Retinal pigment epithelial cell (primary cell): ENCODE measurements around the gene FILIP1.

Experiments used
- DNase-seq: peaks from one replicate; pipeline ENCODE4 v3.0.0-alpha.2; 2010; ENCODE audit warnings: low read depth
- H3K4me3 ChIP-seq: 2 replicates; pipeline ENCODE4 v1.5.1; 2011; ENCODE audit warnings: mild to moderate bottlenecking, low read length, control low read depth, moderate library complexity
- TF ChIP-seq, protein P1 (sequence below): conservative IDR thresholded peaks from 2 replicates; pipeline ENCODE4 v1.5.1; 2011; ENCODE audit warnings: low read depth, low read length, control low read depth, inconsistent platforms

FILIP1 gene

DNA sequence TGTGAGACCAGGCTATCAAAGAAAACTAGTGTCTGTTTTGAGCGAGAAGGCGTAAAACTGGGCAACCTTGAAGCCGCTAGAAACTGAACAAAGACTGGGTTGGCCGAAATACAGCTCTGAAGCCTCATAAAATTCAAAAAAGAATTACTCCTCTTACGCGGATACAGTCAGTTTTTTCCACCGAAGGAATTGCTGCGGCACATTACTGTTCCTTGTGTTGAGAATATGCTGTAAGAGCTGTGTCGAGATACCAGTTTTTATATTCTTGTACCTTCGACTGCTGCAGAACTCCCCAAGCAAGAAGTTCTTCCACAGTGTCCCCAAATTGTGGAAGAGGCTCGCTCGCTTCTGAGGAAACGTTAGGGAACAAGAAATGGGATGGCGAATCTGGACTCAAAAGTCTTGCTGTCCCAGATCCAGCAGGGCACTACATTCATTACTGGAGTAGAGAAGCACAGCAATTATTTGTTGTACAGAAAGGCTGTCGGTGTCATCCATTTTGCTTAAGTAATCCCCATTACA is 249.5 kb downstream of the FILIP1 start:
- TF ChIP-seq, protein P1, sequence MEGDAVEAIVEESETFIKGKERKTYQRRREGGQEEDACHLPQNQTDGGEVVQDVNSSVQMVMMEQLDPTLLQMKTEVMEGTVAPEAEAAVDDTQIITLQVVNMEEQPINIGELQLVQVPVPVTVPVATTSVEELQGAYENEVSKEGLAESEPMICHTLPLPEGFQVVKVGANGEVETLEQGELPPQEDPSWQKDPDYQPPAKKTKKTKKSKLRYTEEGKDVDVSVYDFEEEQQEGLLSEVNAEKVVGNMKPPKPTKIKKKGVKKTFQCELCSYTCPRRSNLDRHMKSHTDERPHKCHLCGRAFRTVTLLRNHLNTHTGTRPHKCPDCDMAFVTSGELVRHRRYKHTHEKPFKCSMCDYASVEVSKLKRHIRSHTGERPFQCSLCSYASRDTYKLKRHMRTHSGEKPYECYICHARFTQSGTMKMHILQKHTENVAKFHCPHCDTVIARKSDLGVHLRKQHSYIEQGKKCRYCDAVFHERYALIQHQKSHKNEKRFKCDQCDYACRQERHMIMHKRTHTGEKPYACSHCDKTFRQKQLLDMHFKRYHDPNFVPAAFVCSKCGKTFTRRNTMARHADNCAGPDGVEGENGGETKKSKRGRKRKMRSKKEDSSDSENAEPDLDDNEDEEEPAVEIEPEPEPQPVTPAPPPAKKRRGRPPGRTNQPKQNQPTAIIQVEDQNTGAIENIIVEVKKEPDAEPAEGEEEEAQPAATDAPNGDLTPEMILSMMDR: no peak
- peak overlapping the region; percentile 91 for H3K4me3 ChIP-seq
- DNase-seq: no peak

DNA sequence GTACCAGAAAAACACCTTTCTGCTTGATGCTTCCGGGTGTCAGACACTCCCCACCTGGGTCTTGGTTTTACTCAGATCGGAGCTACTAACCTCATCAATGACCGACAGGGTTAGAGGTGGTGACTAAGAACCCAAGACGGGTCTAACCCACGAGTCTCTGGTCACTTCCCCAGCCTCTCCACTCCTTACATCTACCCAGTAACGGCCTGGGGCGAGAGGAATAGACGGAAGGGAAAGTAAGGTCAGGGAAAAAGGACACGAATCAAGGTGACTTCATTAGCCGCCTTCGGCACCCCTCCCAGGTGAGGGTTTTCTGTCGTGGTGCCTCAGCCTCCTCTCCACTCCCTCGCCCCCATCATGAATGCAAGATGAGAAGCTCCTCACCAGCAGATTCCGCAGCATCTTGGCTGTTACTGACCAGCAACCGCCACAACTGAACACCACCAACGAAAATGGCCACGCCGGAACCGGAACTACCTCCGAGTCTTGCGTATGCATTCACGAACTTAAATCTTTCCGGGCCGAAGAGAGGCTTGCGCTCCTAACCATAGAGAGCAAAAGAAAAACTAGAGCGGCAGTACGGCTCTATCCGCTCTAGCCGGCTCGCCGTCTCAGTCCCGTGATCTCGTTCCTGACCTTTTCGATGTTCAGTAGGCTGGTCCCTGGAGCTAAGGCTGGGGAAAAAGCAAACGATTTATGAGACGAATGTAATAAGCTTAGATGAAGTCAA is 250.1 kb downstream of the FILIP1 start, which contains the start of gene COX7A2:
Gene COX7A2, minus strand, starts transcription at position 469 of the 730 bp plus-strand sequence. Its CDS starts 67 bp downstream, at position 402.
- peak within 1 kb of the TSS; percentile 91 for H3K4me3 ChIP-seq
- TF ChIP-seq, protein P1: no peak
- peak; percentile 92 for DNase-seq
